ENCODE results near the gene QSER1.
"Not testable (repeated sequence)": the region's sequence is repeated elsewhere in the genome, so short reads cannot be mapped to it uniquely, and the experiment has no call there.

The QSER1 gene

GRCh38 chr11:32891657-32892354, 805 bp upstream of the QSER1 start:
- DNase-seq: peak in 1 of 2 donors; percentile 2

- DNase-seq: no peak
These were observed 407 bp downstream of the QSER1 start for GRCh38 chr11:32893093-32893342.

- peak; percentile 44 to 49 for DNase-seq
These were observed 935 bp downstream of the QSER1 start for GRCh38 chr11:32893343-32894148.

GRCh38 chr11:32894149-32894827, 1.7 kb downstream of the QSER1 start:
- DNase-seq: peak; percentile 19 to 53

- no peak for DNase-seq
These were observed 2.3 kb downstream of the QSER1 start for GRCh38 chr11:32894921-32895320.

- DNase-seq: no peak
These were observed 2.9 kb downstream of the QSER1 start for GRCh38 chr11:32895471-32895870.

- DNase-seq: no peak
These were observed 4.5 kb downstream of the QSER1 start for GRCh38 chr11:32897103-32897502.

GRCh38 chr11:32899438-32899837, 6.8 kb downstream of the QSER1 start:
- DNase-seq: no peak

GRCh38 chr11:32902089-32902665, 9.6 kb downstream of the QSER1 start:
- DNase-seq: no peak

- no peak for DNase-seq
These were observed 12.5 kb downstream of the QSER1 start for GRCh38 chr11:32905028-32905667.

- no peak for DNase-seq
These were observed 16.0 kb downstream of the QSER1 start for GRCh38 chr11:32908619-32909018.

GRCh38 chr11:32911413-32911812, 18.8 kb downstream of the QSER1 start:
- no peak for DNase-seq

- DNase-seq: no peak
These were observed 20.8 kb downstream of the QSER1 start for GRCh38 chr11:32913445-32913844.

GRCh38 chr11:32916361-32916760, 23.8 kb downstream of the QSER1 start:
- no peak for DNase-seq

GRCh38 chr11:32916994-32917393, 24.4 kb downstream of the QSER1 start:
- no peak for DNase-seq

GRCh38 chr11:32918427-32918826, 25.8 kb downstream of the QSER1 start:
- no peak for DNase-seq

- DNase-seq: no peak
These were observed 26.7 kb downstream of the QSER1 start for GRCh38 chr11:32919338-32919737.

GRCh38 chr11:32920570-32920969, 28.0 kb downstream of the QSER1 start:
- no peak for DNase-seq

- DNase-seq: no peak
These were observed 28.6 kb downstream of the QSER1 start for GRCh38 chr11:32921204-32921603.

GRCh38 chr11:32931606-32932005, 39.0 kb downstream of the QSER1 start:
- no peak for DNase-seq

- DNase-seq: no peak
These were observed 39.6 kb downstream of the QSER1 start for GRCh38 chr11:32932196-32932595.

GRCh38 chr11:32935462-32936029, 42.9 kb downstream of the QSER1 start:
- no peak for DNase-seq

- not testable (repeated sequence) for DNase-seq
These were observed 43.6 kb downstream of the QSER1 start for GRCh38 chr11:32936178-32936577.

Measured in CD4-positive, alpha-beta T cell treated with Interleukin-4 for 1 hour (primary cell).